Middle frontal gyrus (tissue), 1 donor: Measurements from ENCODE around the gene SAMD13.
"Not testable (repeated sequence)": the region's sequence is repeated elsewhere in the genome, so short reads cannot be mapped to it uniquely, and the experiment has no call there.

Source experiments
- DNase-seq: peaks from one replicate; pipeline ENCODE4 v3.0.0-alpha.2; 2015; ENCODE audit warnings: low spot score; ENCODE audit errors: extremely low spot score

The SAMD13 gene

GRCh38 chr1:84283381-84283780, 18.1 kb upstream of the SAMD13 start:
- DNase-seq, result no peak

- DNase-seq, result no peak
Observed at GRCh38 chr1:84286071-84286470, 15.4 kb upstream of the SAMD13 start.

- DNase-seq, result not testable (repeated sequence)
Observed at GRCh38 chr1:84287389-84287788, 14.1 kb upstream of the SAMD13 start.

- no peak for DNase-seq
Observed at GRCh38 chr1:84289169-84289785, 12.2 kb upstream of the SAMD13 start.

- no peak for DNase-seq
Observed at GRCh38 chr1:84291882-84292655, 9.4 kb upstream of the SAMD13 start.

- DNase-seq, result no peak
Observed at GRCh38 chr1:84293766-84294165, 7.7 kb upstream of the SAMD13 start.

GRCh38 chr1:84294751-84295150, 6.8 kb upstream of the SAMD13 start:
- DNase-seq, result no peak

GRCh38 chr1:84297546-84298244, 3.8 kb upstream of the SAMD13 start:
- no peak for DNase-seq

GRCh38 chr1:84298328-84298683, 3.2 kb upstream of the SAMD13 start:
- no peak for DNase-seq

- no peak for DNase-seq
Observed at GRCh38 chr1:84298684-84299535, 2.6 kb upstream of the SAMD13 start.

GRCh38 chr1:84299536-84300170, 1.9 kb upstream of the SAMD13 start:
- DNase-seq, result no peak

- no peak for DNase-seq
Observed at GRCh38 chr1:84300501-84300900, 1.0 kb upstream of the SAMD13 start.

GRCh38 chr1:84301785-84302385, 377 bp downstream of the SAMD13 start:
- DNase-seq, result no peak

- DNase-seq, result no peak
Observed at GRCh38 chr1:84303314-84303830, 1.9 kb downstream of the SAMD13 start.

- no peak for DNase-seq
Observed at GRCh38 chr1:84307398-84307797, 5.9 kb downstream of the SAMD13 start.

GRCh38 chr1:84311296-84311695, 9.8 kb downstream of the SAMD13 start:
- DNase-seq, result no peak

GRCh38 chr1:84319662-84320061, 18.2 kb downstream of the SAMD13 start:
- no peak for DNase-seq

- DNase-seq, result no peak
Observed at GRCh38 chr1:84327830-84328229, 26.3 kb downstream of the SAMD13 start.

GRCh38 chr1:84330125-84330984, 28.8 kb downstream of the SAMD13 start:
- no peak for DNase-seq

- no peak for DNase-seq
Observed at GRCh38 chr1:84339503-84339902, 38.0 kb downstream of the SAMD13 start.
